ENCODE measurements around the gene RING1. TPM values are rescaled to one million over a fixed set of nuclear protein-coding genes. Genes with fewer than 3 reads are reported as not detected.

The RING1 gene
- total and polyA plus RNA-seq, 10 of the 15 experiments (the other 5 are each of a cell fraction or from before 2014, with no cell fraction given), result 2.0 to 27.2 (median 15.8) TPM

DNA sequence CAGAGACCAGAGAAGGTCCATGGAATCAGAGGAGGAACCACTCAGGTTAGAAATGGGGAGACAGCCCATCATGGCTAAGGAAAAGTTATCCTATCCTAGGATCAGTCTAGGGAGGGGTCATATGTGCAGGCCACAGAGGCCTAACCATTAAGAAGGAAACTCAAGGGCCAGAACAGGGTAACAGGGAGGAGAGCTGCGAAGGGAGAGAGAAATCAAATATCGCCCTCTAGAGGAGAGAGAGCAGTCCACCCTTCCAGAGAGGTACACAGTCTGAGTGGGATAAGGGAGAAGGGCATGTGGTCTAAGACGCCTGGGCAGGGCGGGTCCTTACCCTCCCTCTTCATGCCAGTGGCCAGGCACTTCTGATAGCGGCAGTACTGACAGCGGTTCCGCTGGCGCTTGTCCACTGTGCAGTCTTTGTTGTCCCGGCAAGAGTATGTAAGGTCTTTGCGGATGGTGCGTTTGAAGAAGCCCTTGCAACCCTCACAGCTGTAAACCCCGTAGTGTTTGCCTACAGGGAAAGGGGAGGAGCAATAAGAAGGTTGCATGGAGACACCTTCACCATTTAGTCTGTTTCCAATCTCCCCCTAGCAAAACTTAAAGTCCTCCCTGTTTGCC is 10.8 kb upstream of the RING1 start (continued):
- TF ChIP-seq ZBTB11 (CRISPR knock-in tag; IDR thresholded peaks at IDR 0.05), result no peak
- TF ChIP-seq RELB (IDR thresholded peaks at IDR 0.05; ENCODE audit: low read depth), result no peak
- TF ChIP-seq BCL11A (IDR thresholded peaks at IDR 0.05; ENCODE audit: low read depth, low read length), result no peak
- no peak for TF ChIP-seq ASH2L (IDR thresholded peaks at IDR 0.05; ENCODE audit: borderline replicate concordance, low read depth)
- TF ChIP-seq, protein P1, sequence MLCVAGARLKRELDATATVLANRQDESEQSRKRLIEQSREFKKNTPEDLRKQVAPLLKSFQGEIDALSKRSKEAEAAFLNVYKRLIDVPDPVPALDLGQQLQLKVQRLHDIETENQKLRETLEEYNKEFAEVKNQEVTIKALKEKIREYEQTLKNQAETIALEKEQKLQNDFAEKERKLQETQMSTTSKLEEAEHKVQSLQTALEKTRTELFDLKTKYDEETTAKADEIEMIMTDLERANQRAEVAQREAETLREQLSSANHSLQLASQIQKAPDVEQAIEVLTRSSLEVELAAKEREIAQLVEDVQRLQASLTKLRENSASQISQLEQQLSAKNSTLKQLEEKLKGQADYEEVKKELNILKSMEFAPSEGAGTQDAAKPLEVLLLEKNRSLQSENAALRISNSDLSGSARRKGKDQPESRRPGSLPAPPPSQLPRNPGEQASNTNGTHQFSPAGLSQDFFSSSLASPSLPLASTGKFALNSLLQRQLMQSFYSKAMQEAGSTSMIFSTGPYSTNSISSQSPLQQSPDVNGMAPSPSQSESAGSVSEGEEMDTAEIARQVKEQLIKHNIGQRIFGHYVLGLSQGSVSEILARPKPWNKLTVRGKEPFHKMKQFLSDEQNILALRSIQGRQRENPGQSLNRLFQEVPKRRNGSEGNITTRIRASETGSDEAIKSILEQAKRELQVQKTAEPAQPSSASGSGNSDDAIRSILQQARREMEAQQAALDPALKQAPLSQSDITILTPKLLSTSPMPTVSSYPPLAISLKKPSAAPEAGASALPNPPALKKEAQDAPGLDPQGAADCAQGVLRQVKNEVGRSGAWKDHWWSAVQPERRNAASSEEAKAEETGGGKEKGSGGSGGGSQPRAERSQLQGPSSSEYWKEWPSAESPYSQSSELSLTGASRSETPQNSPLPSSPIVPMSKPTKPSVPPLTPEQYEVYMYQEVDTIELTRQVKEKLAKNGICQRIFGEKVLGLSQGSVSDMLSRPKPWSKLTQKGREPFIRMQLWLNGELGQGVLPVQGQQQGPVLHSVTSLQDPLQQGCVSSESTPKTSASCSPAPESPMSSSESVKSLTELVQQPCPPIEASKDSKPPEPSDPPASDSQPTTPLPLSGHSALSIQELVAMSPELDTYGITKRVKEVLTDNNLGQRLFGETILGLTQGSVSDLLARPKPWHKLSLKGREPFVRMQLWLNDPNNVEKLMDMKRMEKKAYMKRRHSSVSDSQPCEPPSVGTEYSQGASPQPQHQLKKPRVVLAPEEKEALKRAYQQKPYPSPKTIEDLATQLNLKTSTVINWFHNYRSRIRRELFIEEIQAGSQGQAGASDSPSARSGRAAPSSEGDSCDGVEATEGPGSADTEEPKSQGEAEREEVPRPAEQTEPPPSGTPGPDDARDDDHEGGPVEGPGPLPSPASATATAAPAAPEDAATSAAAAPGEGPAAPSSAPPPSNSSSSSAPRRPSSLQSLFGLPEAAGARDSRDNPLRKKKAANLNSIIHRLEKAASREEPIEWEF (IDR thresholded peaks at IDR 0.05; ENCODE audit: insufficient replicate concordance, low read depth, low read length), result no peak
- peak; percentile 70; the same call in 1 of the 2 replicates for TF ChIP-seq ZBTB33 (IDR thresholded peaks at IDR 0.05)
- TF ChIP-seq NBN (IDR thresholded peaks at IDR 0.05), result 0 out of 2 replicates have a peak, but pooled peaks have one; percentile 41
- no peak for TF ChIP-seq PML (IDR thresholded peaks at IDR 0.05; ENCODE audit: low read length)
- TF ChIP-seq RAD21 (IDR thresholded peaks at IDR 0.05; ENCODE audit: insufficient read depth, low read depth, low read length), result peak; percentile 62
- TF ChIP-seq MEF2A (IDR thresholded peaks at IDR 0.05; ENCODE audit: insufficient read depth, low read depth, low read length), result no peak
- TF ChIP-seq MLLT1 (IDR thresholded peaks at IDR 0.05), result no peak
- TF ChIP-seq HDAC6 (IDR thresholded peaks at IDR 0.05; ENCODE audit: unreplicated experiment), result no peak
- TF ChIP-seq TCF12 (IDR thresholded peaks at IDR 0.05; ENCODE audit: low read depth, low read length), result no peak
- TF ChIP-seq JUNB (IDR thresholded peaks at IDR 0.05), result no peak
- TF ChIP-seq LARP7 (IDR thresholded peaks at IDR 0.05), result no peak
